Sigmoid colon (tissue), 7 donors: Measurements from ENCODE around the gene EPB41L1. TPM values are rescaled to one million over a fixed set of nuclear protein-coding genes. Genes with fewer than 3 reads are reported as not detected.

ENCODE experiments used
- DNase-seq: peaks from one replicate; pipeline ENCODE4 v3.0.0-alpha.2; 2019
- H3K27ac ChIP-seq, 4 donors: fragments of 200-600 bp; sonication (generic); one replicate each; pipeline ENCODE4 v1.5.1; 2016 to 2019; ENCODE audit warnings: mild to moderate bottlenecking in 1 of 4
- H3K27me3 ChIP-seq, 3 donors: fragments of 200-600 bp; sonication (generic); one replicate each; pipeline ENCODE4 v1.5.1; 2019; ENCODE audit warnings: mild to moderate bottlenecking in 1 of 3
- H3K36me3 ChIP-seq, 4 donors: fragments of 200-600 bp; sonication (generic); one replicate each; pipeline ENCODE4 v1.5.1; 2016 to 2019
- H3K4me1 ChIP-seq, 4 donors: fragments of 200-600 bp; sonication (generic); one replicate each; pipeline ENCODE4 v1.5.1; 2017 to 2019
- H3K4me3 ChIP-seq, 4 donors: fragments of 200-600 bp; sonication (generic); one replicate each; pipeline ENCODE4 v1.5.1; 2017 to 2019; ENCODE audit warnings: mild to moderate bottlenecking in 2 of 4, moderate library complexity in 1 of 4
- H3K9me3 ChIP-seq, 4 donors: fragments of 200-600 bp in 3 of 4; sonication (generic) in 3 of 4; one replicate each; pipeline versions ENCODE4 v1.5.1 to v1.6.1; 2013 to 2019
- EP300 ChIP-seq, 4 donors: sonication (generic); formaldehyde crosslinking; IDR thresholded peaks; one replicate each; pipeline ENCODE4 v1.6.1; 2017; ENCODE audit warnings: antibody characterized with exemption in 4 of 4
- POLR2A ChIP-seq, 2 donors: fragments of 450-650 bp; IDR thresholded peaks; one replicate each; pipeline ENCODE4 v1.6.1; 2016; ENCODE audit warnings: antibody characterized with exemption in 2 of 2, mild to moderate bottlenecking in 2 of 2, moderate library complexity in 2 of 2
- POLR2AphosphoS5 ChIP-seq, 4 donors: sonication (generic); formaldehyde crosslinking; IDR thresholded peaks; one replicate each; pipeline ENCODE4 v1.6.1; 2017; ENCODE audit warnings: antibody characterized with exemption in 4 of 4
- WGBS, 2 donors: extraction: QIAGEN DNeasy Blood & Tissue Kit; methylation state at CpG; one replicate each; pipeline ENCODE4 v1.1.7; 2013; 5-methylcytosine and 5-hydroxymethylcytosine counted together
- intact Hi-C: fragments of 100-400 bp; cut with DNase I; formaldehyde crosslinking; loops from one replicate; pipeline ENCODE4 v1.15.1; 2023
- polyA plus RNA-seq, 3 donors: library from polyadenylated mRNA; stranded (reverse); fragments of 200-250 nt; gene quantifications; one replicate each; pipeline ENCODE4 v1.2.3, GENCODE V29; 2013
- total RNA-seq, 4 donors: library from RNA; depleted of rRNA; stranded (reverse); fragments of >200 nt; gene quantifications; one replicate each; pipeline ENCODE4 v1.1.0, GENCODE V29; 2016
- TF ChIP-seq, protein P1 (sequence below), 4 experiments: fragments of 450-650 bp in 3 of 4; fragments of 200-600 bp in 1 of 4; IDR thresholded peaks; one replicate each; pipeline ENCODE4 v1.5.1; 2016 to 2019; ENCODE audit warnings: antibody characterized with exemption in 4 of 4, mild to moderate bottlenecking in 3 of 4, moderate library complexity in 2 of 4
- donor health status: healthy with polysubstance abuse.
- donor health status: Bipolar disorder and iron deficiency.
- donor health status: healthy.

The EPB41L1 gene
- total RNA-seq (10 to 100 TPM; 19.3 to 61.8 (median 21.0) TPM), polyA plus RNA-seq (10 to 100 TPM; 14.1 to 17.6 (median 16.8) TPM)

DNA sequence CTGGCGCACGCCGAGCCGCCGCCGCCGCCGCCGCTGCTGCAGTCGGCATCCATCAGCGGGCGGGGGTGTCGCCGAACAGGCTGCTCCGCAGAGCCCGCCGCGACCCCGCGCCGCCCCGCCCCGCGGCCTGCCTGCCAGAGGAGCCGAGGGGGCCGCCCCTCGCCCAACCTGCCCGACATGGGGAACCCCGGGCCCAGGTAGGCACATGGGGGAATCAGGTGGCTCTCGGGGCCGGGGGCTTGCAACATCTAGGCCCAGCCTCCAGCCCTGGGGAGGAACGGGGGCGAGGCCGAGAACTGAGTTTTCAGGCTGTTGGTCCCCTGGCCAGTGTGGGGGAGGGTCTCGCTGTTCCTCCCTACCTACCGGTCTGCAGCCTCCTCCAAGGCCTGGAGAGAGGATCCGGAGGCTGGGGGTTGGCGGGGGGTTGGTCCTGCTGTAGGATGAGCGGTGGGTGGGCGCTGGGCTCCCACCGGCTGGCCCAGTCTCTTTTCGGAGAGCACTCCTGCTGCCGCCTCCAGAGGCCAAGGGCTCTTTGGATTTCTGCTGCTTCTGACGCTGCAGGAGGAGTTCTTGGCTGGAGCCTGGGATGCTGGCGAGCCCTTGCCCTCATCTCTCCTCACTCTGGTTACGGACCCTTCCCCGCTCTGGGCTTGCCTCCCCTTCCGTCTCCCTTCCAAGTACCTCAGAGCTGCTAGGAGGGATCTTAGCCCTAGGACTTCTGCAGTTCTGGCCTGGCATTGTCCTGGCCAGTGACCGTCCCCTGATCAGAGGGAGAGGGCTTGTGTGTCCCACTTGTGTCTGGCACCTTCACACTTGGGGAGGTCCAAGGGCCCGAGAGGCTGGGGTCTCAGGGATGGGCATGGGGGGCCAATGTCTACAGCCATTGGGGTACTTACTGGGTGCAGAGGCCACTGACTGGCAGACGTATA is at the start of gene EPB41L1:
EPB41L1 (plus strand) TSS at position 41 of the 929 bp plus-strand sequence. CDS start 19,038 bp downstream, outside the sequence.
- Histone ChIP-seq H3K9me3 (no peaks in the 10 kb centered on the region), H3K27me3 (no peaks in the 10 kb centered on the region), H3K4me1 (peaks cover 3 to 33% (median 29%) of the 10 kb centered on the region in 4 donors), H3K4me3 (peak within 1 kb of the TSS; percentile 53 to 83 (median 70)), H3K36me3 (no peaks in the 10 kb centered on the region), H3K27ac (peak within 1 kb of the TSS; percentile 79 to 84 (median 82))
- DNase-seq: peak; percentile 72
- TF ChIP-seq POLR2AphosphoS5 (IDR thresholded peaks at IDR 0.05) (no peak), EP300 (IDR thresholded peaks at IDR 0.05) (no peak), POLR2A (IDR thresholded peaks at IDR 0.05) (no peak)
- TF ChIP-seq, protein P1, sequence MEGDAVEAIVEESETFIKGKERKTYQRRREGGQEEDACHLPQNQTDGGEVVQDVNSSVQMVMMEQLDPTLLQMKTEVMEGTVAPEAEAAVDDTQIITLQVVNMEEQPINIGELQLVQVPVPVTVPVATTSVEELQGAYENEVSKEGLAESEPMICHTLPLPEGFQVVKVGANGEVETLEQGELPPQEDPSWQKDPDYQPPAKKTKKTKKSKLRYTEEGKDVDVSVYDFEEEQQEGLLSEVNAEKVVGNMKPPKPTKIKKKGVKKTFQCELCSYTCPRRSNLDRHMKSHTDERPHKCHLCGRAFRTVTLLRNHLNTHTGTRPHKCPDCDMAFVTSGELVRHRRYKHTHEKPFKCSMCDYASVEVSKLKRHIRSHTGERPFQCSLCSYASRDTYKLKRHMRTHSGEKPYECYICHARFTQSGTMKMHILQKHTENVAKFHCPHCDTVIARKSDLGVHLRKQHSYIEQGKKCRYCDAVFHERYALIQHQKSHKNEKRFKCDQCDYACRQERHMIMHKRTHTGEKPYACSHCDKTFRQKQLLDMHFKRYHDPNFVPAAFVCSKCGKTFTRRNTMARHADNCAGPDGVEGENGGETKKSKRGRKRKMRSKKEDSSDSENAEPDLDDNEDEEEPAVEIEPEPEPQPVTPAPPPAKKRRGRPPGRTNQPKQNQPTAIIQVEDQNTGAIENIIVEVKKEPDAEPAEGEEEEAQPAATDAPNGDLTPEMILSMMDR (IDR thresholded peaks at IDR 0.05): no peak
- intact Hi-C loops: loop anchor here (5.0 kb wide), 1 partner anchor 103 kb away; no protein-coding TSS in a partner anchor
- WGBS, 2 donors: 21 to 30% methylated on average over 51 of the region's 51 CpGs

DNA sequence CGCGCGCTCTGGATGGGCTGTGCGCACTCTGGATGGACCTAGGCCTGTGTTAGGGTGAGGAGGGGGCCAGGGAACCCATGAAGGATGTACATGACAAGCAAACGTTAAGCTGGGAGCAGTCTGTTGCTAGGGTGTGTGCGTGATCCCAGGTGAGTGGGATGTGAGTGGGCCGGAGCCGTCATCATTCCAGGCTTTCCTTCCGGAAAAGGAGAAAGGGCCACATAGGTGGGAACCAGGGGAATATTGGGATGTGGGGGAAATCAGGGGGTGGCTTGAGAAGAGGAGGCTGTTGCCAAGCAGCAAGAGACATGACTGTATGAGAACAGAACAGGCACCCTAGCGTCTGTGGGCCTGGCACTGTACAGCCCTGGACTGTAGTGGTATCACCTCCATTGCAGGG is 49.7 kb upstream of the EPB41L1 start:
- H3K4me1 ChIP-seq: no peaks in the 10 kb centered on the region
- TF ChIP-seq POLR2A (IDR thresholded peaks at IDR 0.05) (no peak), POLR2AphosphoS5 (IDR thresholded peaks at IDR 0.05) (no peak), EP300 (IDR thresholded peaks at IDR 0.05) (no peak)
- TF ChIP-seq, protein P1 (IDR thresholded peaks at IDR 0.05): no peak
- no peak for DNase-seq
- WGBS, 2 donors: 88 to 92% methylated on average over 10 of the region's 10 CpGs
- H3K4me3 ChIP-seq: no peak overlapping the region
- no peaks in the 10 kb centered on the region for H3K27me3 ChIP-seq
- H3K27ac ChIP-seq: no peak overlapping the region
- intact Hi-C loops: no loop called here
- no peaks in the 10 kb centered on the region for H3K36me3 ChIP-seq
- H3K9me3 ChIP-seq: no peaks in the 10 kb centered on the region

DNA sequence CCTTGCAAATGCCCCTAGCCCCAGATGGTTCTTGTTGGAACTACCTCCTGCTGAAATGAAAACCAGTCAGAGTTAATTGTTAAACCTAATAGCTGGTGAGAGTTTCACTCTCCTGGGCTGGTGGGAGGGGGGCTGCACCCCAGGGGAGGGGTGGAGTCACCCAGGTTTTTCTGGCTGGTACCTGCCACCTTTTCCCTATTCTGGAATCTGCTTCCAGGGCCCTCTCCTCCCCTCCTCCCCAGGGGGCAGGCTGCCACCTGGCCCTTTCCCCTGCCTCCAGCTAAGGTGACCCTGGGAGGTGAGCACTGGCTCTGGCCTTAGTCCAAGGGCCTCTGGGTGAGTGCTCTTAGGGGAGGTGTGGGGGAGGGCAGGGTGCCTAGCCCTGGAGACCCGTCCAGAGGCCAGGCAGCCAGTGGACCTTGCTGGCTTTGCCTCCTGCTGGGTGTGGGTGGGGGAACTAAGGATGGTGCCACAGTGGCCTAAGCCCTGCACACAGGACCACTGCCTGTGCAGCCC is 48.8 kb upstream of the EPB41L1 start:
- Histone ChIP-seq H3K36me3 (no peaks in the 10 kb centered on the region), H3K9me3 (no peaks in the 10 kb centered on the region), H3K4me3 (no peak overlapping the region), H3K27ac (no peak overlapping the region), H3K27me3 (no peaks in the 10 kb centered on the region), H3K4me1 (no peaks in the 10 kb centered on the region)
- no peak for TF ChIP-seq POLR2A (IDR thresholded peaks at IDR 0.05)
- TF ChIP-seq EP300 (IDR thresholded peaks at IDR 0.05): no peak
- TF ChIP-seq, protein P1 (IDR thresholded peaks at IDR 0.05): no peak
- WGBS, 2 donors: 8 to 59% methylated on average over 1 of the region's 1 CpG
- intact Hi-C loops: no loop called here
- DNase-seq: no peak

DNA sequence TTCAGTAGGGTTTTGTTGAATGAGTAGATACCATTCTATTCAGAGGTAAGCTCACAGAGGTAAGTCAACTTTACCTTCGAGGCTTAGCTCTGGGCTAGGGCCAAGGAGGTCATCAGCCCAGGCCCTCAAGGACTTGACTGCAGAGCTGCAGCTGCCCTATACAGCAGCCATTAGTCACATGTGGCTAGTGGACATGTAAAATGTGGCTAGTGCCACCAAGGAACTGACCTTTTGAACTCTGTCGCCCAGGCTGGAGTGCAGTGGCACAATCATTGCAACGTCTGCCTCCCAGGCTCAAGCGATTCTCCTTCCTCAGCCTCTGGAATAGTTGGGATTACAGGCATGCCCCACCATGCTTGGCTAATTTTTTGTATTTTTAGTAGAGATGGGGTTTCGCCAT is 47.9 kb upstream of the EPB41L1 start:
- Histone ChIP-seq H3K4me1 (no peaks in the 10 kb centered on the region), H3K27me3 (no peaks in the 10 kb centered on the region), H3K4me3 (no peak overlapping the region), H3K36me3 (no peaks in the 10 kb centered on the region), H3K9me3 (no peaks in the 10 kb centered on the region), H3K27ac (no peak overlapping the region)
- WGBS, 2 donors: 61 to 84% methylated on average over 5 of the region's 5 CpGs
- intact Hi-C loops: no loop called here
- DNase-seq: no peak
- TF ChIP-seq EP300 (IDR thresholded peaks at IDR 0.05): no peak
- TF ChIP-seq, protein P1 (IDR thresholded peaks at IDR 0.05): no peak
- no peak for TF ChIP-seq POLR2AphosphoS5 (IDR thresholded peaks at IDR 0.05)
- TF ChIP-seq POLR2A (IDR thresholded peaks at IDR 0.05): no peak
